Measurements from ENCODE around the gene UBXN1.

The UBXN1 gene

DNA sequence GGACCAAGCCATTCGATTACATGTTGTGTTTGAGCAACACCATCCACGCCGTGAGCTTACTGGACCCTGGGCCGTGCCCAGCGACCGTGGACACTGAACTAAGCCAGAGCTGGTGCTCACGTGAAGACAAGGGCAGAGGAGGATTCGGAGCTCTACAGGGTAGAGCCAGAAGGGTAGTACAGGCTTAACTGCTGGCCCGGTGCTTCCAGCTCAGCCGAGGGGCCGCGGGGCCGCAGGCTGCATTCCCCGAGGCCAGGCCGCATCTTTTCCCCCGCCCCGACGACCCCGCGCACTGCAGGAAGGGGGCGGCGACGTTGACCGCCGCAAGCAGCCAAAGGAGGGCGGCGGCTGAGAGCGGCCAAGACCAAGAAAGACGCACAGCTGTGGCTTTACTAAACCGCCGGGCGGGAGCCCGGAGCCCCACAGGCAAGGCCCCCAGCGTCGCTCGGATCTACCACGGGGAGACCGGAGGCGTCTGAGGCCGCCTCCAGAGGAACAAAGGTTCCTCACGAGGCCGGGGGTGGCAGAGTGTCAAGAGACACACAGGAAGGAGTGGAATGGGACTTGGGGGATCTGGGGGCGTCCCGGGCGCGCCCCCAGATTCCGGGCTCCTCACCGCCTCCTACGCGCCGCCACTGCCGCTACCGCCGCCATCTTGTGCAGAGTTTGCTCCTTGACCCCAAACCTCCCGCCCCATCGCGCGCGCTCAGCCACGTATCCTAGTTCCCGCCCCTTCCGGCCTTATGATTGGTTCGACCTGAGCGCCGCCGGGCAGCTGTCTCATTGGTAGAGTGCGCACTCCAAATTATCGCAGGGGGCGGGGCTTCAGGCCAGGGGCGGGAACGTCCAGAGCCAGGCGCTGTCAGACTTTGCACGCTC lies 32.7 kb downstream of the UBXN1 start, which contains the start of gene GANAB:
Gene GANAB, minus strand, starts transcription at position 668 of the 879 bp plus-strand sequence. Its CDS starts 14 bp downstream, at position 654.
- peak; percentile 98 for DNase-seq (ENCODE audit: low read depth)

DNA sequence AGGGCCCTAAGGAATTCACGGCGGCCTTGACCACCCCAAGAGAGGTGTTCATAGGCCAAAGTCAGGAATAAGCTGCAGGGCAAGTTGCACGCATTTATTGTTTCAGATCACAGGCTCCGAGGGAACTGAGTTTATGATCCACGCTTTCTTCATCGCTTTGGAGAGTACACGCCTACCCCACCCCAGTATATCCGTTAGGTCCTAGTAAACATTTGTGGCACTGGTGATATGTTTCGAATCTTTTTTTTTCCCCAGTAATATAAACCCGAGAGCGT lies 33.3 kb downstream of the UBXN1 start:
- DNase-seq (ENCODE audit: low read depth), result no peak

- no peak for DNase-seq (ENCODE audit: low read depth)
These were observed 34.7 kb downstream of the UBXN1 start for GRCh38 chr11:62644220-62644619.

GRCh38 chr11:62632492-62632891 lies 46.4 kb downstream of the UBXN1 start:
- no peak for DNase-seq (ENCODE audit: low read depth)

DNA sequence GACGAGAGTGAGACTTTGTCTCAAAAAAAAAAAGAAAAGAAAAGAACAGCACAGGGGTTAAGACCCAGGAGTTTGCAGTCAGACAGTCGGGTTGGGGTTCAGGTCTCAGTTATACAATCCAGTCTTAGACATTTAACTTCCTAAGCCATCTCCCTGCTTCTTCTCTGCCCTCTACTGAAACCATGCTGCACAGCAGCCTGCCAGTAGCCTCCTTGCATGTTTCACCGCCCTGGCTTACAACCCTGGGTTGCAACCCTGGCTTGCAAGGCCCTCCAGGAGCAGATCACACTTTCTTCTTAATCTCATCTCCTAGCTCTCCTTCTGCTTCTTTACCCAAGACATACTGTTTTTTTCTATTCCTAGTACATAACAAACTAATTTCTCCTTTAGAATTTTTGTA lies 51.2 kb downstream of the UBXN1 start:
- no peak for DNase-seq (ENCODE audit: low read depth)
